Stimulated activated CD8-positive, alpha-beta memory T cell treated with anti-CD3 and anti-CD28 coated beads, Interleukin-7, amount 100 ng/mL, for 24 hours (primary cell): ENCODE results near the gene SLC33A1.

Experiments used
- DNase-seq: peaks from one replicate; pipeline ENCODE4 v3.0.0-alpha.2; 2020; ENCODE audit warnings: low read depth

The SLC33A1 gene

DNA sequence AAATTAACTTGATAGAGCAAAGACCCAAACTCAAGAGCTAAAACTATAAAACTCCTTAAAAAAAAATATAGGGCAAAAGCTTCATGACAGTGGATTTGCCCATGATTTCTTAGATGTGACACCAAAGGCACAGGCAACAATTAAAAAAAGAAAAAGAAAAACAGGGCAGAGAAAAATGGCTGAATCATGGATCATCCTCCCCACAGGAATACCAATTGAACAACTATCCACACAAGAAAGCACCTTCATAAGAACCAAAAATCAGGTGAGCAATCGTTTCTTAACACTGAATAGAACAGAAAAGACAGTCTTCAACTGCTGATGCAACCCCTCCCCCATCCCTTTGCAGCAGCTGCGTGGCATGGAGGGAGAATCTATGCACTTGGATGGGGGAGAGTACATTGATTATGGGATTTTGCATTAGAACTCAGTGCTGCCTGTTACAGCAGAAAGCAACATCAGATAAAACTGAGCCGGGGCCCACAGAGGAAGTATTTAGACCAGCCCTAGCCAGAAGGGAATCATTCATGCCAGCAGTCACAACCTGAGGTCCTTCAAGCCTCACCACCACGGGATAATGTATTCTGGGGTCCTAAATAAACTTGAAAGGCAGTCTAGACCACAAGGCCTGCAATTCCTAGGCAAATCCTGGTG is 63.8 kb downstream of the SLC33A1 start:
- no peak for DNase-seq

DNA sequence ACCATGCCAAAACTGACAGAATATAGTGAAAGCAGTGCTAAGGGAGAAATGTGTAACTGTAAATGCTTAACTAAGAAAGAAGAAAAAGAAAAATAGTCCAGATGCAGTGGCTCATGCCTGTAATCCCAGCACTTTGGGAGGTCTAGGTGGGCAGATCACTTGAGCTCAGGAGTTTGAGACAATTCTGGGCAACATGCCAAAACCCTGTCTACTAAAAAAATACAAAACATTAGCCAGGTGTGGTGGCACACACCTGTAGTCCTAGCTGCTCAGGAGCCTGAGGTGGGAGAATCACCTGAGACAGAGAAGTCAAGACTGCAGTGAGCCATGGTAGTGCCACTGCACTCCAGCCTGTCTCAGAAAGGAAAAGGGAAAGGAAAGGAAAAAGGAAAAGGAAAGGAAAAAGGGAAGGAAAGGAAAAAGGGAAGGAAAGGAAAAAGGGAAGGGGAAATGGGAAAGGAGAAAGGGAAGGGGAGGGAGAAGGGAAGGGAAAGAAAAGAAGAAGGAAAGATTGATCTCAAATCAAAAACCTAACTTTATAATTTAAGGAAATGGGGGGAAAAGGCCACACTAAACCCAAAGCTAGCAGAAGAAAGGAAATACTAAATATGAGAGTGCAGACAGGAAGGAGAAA is 68.4 kb downstream of the SLC33A1 start:
- DNase-seq, result no peak

DNA sequence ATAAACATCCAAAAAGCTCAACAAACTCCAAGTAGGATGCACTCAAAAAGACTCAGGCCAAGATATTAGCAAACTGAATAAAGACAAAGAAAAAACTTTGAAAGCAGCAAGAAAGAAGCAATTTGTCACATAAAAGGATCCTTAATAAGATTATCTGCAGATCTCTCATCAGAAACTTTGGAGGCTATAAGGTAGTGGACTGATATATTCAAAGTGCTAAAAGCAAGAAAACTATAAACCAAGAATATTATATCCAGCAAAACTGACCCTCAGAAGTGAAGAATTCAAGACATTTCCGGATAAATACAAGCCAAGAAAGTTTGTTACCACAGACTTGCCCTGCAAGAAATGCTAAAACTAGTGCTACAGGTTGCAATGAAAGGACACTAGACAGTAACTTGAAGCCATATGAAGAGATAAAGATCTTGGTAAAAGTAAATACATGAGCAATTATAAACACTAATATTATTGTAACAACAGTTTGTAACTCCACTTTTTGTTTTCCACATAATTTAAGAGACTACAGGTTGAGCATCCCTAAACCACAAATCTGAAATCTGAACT is 71.8 kb downstream of the SLC33A1 start:
- no peak for DNase-seq

DNA sequence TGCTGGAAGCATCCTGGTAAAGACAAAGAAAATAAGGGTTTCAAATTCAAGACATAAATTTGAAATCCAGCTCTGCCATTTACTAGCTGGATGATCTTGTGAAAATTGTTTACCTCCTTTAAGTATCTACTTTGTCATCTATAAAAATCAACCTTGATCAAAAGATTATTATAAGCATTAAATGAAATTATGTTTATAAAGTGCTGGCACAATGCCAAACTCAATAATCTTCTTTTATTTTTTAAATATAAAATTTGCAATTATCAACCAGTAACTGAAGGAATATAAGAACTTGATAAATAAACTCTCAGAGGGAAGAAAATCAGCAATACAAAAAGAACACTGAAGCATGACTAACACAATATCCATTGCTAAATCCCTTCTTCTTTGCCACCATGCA is 73.9 kb downstream of the SLC33A1 start:
- no peak for DNase-seq

DNA sequence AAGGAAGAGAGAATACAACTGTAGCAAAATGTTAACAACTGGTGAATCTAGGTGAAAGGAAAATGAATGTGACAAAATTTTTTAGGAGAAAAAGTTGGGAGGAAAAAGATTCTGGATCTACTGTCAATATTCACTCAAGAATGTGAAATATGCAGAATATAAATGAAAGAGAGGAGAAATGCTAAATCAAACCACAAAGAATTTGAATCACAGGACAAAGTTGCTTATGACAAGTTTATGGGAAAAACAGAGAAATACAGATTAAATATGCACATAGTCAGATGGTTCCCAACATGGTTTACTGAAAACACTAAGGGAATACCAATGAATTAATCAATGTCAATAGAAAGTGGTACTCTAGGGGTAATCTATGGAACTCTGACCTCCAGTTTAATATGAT is 75.8 kb downstream of the SLC33A1 start:
- no peak for DNase-seq

DNA sequence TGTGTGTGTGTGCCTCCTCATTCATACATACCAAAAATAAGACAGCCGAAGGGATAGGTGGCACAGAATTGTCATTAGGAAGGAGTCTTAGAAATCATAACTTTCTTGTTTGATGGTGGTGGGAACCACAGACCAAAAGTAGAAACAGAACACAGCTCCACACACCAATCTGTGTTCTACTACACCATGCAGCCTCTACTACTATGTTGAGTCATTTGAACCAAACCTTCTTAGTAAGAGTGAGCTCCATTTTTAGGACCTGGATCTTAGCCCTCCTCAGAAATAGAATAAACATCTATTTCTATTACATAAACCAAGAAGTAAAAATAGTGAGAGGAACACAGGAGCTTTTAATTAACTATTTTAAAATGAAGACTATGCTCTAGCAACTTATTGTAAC is 81.4 kb downstream of the SLC33A1 start:
- DNase-seq, result no peak

DNA sequence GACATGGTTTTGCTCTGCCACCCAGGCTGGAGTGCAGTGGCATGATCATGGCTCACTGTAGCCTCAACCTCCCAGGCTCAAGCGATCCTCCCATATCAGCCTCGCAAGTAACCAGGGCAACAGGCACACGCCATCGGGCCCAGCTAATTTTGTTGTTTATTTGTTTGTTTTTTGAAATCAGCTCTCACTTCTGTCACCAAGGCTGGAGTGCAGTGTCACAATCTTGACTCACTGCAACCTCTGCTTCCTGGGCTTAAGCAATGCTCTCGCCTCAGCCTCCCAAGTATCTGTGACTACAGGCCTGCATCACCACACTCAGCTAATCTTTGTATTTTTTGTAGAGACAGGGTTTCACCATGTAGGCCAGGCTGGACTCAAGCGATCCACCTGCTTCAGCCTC is 83.1 kb downstream of the SLC33A1 start:
- DNase-seq, result no peak
